Caki2 (cell line): ENCODE measurements around the gene CAMK2A. TPM values are rescaled to one million over a fixed set of nuclear protein-coding genes. Genes with fewer than 3 reads are reported as not detected.

Experiments used
- DNase-seq: peaks from one replicate; pipeline ENCODE4 v3.0.0-alpha.2; 2015; ENCODE audit warnings: low read depth
- in situ Hi-C: cut with HindIII; loops from 2 replicates; pipeline ENCODE4 v1.10.0; 2016; ENCODE audit warnings: low sequenced_read_pairs, low pct_unique_long_range_greater_than_20kb, mixed read lengths
- total RNA-seq: library from RNA; depleted of rRNA; stranded (reverse); fragments of >200 nt; shearing (Covaris generic); gene quantifications from 2 replicates; pipeline ENCODE4 v1.2.3, GENCODE V29; 2014; ENCODE audit warnings: low replicate concordance

CAMK2A gene
- total RNA-seq, 1 experiment from 2014 or later, result not detected

DNA sequence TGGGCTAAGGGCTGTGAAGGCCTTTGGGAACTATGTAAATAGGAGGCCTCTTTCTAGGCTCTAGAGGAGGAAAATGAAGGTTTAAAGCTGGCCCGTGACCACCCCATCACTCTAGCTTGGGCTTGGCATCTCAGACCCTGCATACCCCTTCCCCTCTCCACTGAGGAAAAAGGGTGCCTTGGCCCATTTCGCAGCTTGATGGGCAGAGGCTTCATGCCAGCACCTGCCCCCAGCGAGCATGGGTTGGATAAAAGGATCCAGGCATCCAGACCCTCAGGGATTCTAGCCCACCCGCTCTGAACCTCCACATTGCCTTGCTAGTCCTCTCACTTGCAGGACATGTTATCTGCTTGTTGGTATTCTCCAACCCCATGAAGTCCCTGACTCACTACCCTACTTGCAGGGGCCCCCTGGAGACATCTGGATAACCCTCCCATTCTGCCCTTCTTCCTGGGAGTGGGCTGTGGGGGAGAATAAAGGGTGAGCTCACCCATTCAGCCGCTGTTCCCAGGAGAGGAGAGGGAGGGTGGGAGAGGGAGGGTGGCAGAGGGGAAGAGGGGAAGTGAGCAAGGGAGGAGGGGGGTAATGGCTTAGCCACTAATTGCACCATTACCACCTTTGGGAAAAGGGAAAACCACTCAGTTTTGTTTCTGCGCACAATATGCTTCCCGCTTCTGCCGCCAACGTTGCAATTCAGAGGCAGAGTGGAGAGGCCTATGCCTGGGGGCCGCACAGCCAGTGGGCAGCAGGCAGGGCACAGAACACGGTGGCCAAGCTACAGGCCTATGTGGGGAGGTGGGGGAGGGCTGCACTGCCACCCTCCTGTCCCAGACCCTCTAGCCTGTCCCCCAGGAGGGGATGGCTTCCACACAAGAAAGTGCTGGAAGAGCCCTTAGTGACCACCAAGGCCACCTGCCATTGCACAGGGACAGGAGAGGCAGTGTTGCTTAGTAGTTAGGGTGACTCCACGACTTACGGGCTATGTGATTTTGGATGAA is 2.1 kb upstream of the CAMK2A start:
- in situ Hi-C loops, result no loop called here
- no peak for DNase-seq

GRCh38 chr5:150288791-150289190 is 782 bp downstream of the CAMK2A start:
- in situ Hi-C loops, result no loop called here
- no peak for DNase-seq

- in situ Hi-C loops, result no loop called here
- DNase-seq, result no peak
These were observed 1.2 kb downstream of the CAMK2A start for GRCh38 chr5:150288361-150288760.

DNA sequence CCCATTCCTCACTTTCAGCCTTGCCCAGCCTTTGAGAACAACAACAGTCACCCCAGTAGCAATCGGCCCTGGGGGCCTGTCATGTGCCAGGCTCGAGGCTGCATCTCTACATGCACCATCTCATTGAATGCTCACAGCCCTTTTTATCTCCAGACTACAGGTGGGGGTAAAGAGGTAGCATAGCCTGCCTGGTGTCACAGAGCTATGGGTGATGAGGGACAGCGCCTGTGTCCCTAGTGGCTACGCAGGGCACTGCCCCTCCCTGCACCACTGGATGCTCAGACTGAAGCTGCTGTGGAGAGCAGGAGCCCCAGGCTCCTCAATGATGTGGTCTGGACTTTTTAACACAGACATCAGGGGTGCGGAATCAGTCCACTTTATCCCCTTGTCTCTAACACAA is 2.8 kb downstream of the CAMK2A start:
- in situ Hi-C loops, result no loop called here
- no peak for DNase-seq

DNA sequence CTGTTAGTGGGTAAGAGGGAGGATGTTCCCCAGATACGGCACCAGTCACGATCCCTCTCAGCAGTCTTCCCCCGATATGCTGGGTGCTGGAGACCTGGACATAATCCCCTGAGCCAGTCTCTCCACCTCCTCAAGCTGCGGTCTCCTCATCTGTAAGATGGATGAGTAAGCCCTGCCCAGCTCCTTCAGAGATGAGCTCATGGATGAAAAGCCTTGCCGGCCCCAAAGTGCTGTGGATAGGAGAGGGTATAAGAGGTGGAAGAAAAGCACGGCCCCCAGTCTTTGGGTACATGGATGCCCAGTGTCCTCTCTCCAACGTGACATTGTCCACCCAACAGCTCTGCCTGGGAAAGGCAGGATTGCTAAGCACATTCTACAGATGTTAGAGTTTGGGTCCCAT is 4.5 kb downstream of the CAMK2A start:
- no peak for DNase-seq
- in situ Hi-C loops, result no loop called here

DNA sequence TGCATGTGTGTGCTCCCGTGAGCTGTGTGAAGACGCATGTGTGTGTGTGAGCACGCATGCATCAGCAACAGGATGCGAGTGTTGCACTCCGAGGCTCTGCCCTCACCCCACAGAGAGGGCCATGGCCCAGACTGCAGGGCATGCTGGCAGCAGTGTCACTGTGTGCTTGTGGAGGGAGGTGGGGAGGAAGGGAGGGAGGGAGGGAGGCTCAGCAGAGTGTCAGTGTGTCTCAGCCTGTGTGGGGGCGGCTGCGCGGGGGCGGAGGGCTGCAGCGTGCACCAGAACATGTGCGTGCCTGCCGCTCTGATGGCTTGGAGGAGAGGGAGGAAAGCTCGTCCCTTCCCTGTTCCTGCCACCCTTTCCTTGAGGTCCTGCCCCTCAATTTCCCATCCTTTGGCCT is 5.3 kb downstream of the CAMK2A start:
- in situ Hi-C loops, result no loop called here
- no peak for DNase-seq

DNA sequence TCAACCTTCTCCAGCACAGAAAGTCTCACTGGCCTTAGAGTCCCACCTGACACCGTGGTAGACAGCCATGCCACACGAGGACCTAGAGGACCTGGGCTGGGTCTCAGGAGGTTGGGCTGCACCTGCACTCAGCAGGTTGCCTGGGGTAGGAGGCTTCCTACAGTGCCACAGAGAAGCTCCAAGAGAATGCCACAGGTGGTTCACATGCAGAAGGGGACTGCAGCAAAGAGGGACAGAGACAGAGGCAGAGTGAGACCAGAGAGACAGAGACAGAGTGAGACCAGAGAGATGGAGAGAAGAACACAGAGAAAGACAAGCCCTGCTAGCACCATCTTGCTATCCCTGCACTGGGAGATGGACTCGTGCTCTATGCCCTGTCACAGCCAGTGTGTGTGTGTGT is 5.7 kb downstream of the CAMK2A start:
- DNase-seq, result no peak
- in situ Hi-C loops, result no loop called here

DNA sequence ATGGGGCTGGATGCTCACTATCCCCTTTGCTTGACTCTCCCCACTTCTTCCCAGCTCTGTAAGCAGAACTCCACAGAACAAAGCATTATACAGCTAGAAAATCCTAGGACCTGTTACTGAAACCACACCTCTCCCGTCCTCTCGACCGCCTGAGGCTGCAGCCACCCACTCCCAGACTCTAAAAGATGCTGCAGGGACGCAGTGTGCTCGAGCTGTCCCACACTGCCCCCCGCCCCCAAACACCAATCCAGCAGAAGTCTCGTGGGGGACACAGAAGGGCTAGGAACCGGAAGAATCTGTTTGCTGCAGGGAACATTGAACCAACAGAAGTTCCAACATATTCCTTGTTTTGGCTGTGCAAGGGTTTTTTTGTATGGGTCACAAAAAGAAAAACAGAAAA is 7.6 kb downstream of the CAMK2A start:
- DNase-seq, result no peak
- in situ Hi-C loops, result no loop called here

- DNase-seq, result no peak
- in situ Hi-C loops, result no loop called here
These were observed 10.1 kb downstream of the CAMK2A start for GRCh38 chr5:150279330-150280020.

GRCh38 chr5:150278916-150279315 is 10.7 kb downstream of the CAMK2A start:
- in situ Hi-C loops, result no loop called here

DNA sequence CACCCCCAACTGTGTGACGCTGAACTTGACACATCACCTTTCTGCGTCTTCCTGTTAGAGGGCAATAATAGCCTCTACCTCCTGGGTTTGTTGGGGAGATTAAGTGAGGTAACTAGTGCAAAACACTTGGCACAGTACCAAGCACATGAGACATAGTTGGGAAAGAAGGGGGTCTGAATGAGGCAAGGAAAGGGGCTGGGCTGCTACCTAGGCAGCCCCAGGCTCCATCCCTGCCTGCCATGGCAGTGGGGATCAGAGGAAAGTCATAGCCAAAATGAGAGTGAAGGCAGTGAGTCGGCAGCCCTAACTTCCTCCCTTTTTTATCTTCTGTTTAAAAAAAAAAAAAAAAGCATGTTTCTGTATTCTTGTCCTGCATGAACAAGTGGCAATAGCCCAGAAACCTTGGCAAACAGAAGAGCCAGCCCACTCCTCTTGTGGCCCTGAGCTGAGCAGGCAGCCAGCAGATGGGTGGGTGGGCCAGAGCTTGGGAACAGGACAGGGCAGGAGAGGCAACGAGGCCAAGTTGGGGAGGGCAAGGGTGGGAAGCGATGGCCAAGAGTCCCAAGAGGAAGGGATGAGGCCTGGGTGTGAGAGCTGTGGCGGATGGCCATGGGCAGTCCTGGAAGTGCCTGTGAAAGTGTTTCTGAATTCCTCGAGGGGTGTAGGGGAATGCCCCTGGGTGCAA is 11.4 kb downstream of the CAMK2A start:
- DNase-seq, result no peak
- in situ Hi-C loops, result no loop called here

More at GRCh38 chr5:150278916-150279315, 10.7 kb downstream of the CAMK2A start:
- no peak for DNase-seq

- in situ Hi-C loops, result no loop called here
- DNase-seq, result no peak
These were observed 12.5 kb downstream of the CAMK2A start for GRCh38 chr5:150277043-150277442.

GRCh38 chr5:150274811-150275210 is 14.8 kb downstream of the CAMK2A start:
- in situ Hi-C loops, result no loop called here
- DNase-seq, result no peak

DNA sequence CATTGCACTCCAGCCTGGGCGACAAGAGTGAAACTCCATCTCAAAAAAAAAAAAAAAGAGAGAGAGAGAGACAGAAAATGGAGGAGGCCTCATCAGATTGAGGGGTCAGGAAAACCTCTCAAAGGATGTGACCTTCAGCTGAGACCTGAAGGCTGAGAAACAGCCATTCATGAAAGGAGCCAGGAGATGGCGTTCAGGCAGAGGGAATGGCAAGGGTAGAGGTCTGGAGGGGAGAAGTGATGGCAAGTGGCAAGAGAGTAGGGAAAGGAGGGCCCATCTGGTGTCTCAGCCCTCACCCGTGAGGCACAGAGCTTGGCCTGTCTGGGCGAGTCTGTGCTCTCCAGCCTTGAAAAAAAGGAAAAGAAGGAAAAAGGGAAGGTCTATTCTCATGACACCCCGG is 17.0 kb downstream of the CAMK2A start:
- in situ Hi-C loops, result no loop called here
- peak; percentile 22 for DNase-seq

GRCh38 chr5:150271923-150272322 is 17.6 kb downstream of the CAMK2A start:
- in situ Hi-C loops, result no loop called here
- no peak for DNase-seq

- in situ Hi-C loops, result no loop called here
- no peak for DNase-seq
These were observed 18.3 kb downstream of the CAMK2A start for GRCh38 chr5:150271296-150271692.

DNA sequence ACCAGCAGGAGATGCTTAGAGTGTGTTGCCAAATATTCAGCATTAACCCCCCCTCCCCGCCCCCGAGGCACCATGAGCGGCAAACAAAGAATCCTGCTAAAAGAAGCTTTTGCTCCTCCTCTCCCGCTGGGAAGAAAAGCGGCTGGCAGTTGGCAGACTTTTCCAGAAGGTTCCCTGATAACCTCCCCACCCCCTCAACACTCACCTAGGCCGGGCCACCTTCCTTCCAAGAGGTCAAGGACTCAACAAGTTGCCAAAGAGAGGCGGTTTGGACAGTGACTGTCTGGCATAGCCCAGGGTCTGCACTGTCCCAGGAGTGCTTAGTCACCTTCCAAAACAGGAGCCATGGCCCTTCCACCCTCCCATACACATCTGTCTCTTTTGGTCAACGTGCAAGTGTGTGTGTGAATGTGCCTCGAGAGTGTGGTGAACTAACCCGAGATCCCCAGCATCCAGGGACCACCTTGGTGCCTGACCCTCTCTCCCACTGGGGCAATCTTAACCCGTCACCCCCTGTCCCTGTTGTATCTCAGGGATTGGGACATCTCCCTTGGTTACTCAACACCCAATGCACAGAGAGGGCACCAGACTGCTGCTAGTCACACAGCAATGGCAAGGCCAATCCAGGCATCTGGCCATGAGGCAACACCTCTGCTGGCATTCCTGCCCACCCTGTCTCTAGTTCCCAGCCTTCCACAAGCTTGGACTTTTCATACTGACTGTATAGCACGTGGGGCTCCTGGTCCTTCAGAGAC is 18.9 kb downstream of the CAMK2A start:
- in situ Hi-C loops, result no loop called here
- DNase-seq, result no peak

DNA sequence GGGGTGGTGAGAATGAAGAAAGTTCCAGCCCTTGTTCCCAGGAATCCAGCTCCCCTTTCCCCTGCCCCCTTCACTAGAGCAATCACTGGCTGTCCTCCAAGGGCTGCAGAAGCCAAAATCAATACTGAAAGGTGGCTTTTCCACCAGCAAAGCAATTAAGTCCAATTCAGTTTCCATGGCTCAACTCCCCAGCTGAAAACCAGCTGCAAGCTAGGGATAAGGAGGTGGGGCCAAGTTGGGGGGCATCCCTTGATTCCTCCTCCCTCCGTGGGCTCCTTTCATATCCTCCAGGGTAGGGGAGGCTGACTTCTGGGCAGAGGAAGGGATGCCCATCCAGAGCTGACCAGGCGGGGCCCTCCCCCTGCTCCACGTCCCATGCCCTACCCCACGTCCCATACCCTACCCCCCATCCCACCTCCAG is 22.7 kb downstream of the CAMK2A start:
- DNase-seq, result no peak
- in situ Hi-C loops, result no loop called here
